Measurements from ENCODE around the gene FBXO45.
"Not testable (repeated sequence)": the region's sequence is repeated elsewhere in the genome, so short reads cannot be mapped to it uniquely, and the experiment has no call there.

The FBXO45 gene

GRCh38 chr3:196634224-196634623 is 65.8 kb downstream of the FBXO45 start:
- H3K9me3 ChIP-seq (ENCODE audit: insufficient read depth, low read length, severe bottlenecking), result no peaks in the 10 kb centered on the region
- no peak for TF ChIP-seq CTCF (IDR thresholded peaks at IDR 0.05; ENCODE audit: borderline replicate concordance, extremely low read depth, low read length, poor library complexity, severe bottlenecking)
- no peak for TF ChIP-seq EZH2 (IDR thresholded peaks at IDR 0.05; ENCODE audit: borderline replicate concordance, low read depth, low read length, severe bottlenecking)
- peak overlapping the region; percentile 63 for H3K4me2 ChIP-seq (ENCODE audit: insufficient read depth, low read length)
- peak overlapping the region; percentile 49 to 63; a peak in 3 of 4 replicates for H3K4me3 ChIP-seq (ENCODE audit: low read depth in 1 of 2, low read length in 2 of 2)
- no peak overlapping the region for H2AFZ ChIP-seq (ENCODE audit: low read depth, low read length)
- H3K27ac ChIP-seq (ENCODE audit: low read length), result peak overlapping the region; percentile 100
- no peak for ATAC-seq (ENCODE audit: insufficient read depth, low read depth)
- H3K27me3 ChIP-seq (ENCODE audit: insufficient read depth, low read length, poor library complexity), result no peaks in the 10 kb centered on the region
- H3K4me1 ChIP-seq (ENCODE audit: insufficient read depth, low read length), result peaks cover 89% of the 10 kb centered on the region
- H3K9ac ChIP-seq (ENCODE audit: low read depth, low read length), result peak overlapping the region; percentile 94
- peaks cover 63% of the 10 kb centered on the region for H3K79me2 ChIP-seq (ENCODE audit: insufficient read depth, low read length)
- no peaks in the 10 kb centered on the region for H4K20me1 ChIP-seq (ENCODE audit: insufficient read depth, low read length)
- peaks cover 6% of the 10 kb centered on the region; the same call in 1 of the 2 replicates for H3K36me3 ChIP-seq (ENCODE audit: insufficient read depth, low read length)
- DNase-seq, result peak; percentile 49

DNA sequence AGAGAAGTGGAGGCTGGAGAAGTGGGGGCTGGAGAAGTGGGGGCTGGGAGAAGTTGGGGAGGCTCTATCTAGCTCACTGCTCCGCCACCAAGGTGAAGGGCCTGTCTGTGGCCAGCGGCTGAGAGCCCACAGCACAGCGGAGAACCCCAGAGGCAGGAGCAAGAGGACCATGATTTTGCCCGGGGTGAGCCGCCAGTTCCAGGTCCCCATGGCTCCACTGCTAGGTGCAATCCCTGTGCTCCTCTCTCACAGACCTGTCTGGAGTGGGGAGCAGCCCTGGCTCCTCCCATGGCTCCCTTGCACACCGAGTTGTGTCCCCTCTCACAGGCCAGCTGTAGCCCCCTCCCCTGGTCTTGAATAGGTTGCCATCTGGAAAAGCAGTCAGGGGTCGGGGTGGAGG is 66.4 kb downstream of the FBXO45 start:
- Histone ChIP-seq H4K20me1 (ENCODE audit: insufficient read depth, low read length) (no peaks in the 10 kb centered on the region), H2AFZ (ENCODE audit: low read depth, low read length) (no peak overlapping the region), H3K79me2 (ENCODE audit: insufficient read depth, low read length) (peaks cover 69% of the 10 kb centered on the region), H3K9ac (ENCODE audit: low read depth, low read length) (peak overlapping the region; percentile 94), H3K27ac (ENCODE audit: low read length) (peak overlapping the region; percentile 100), H3K9me3 (ENCODE audit: insufficient read depth, low read length, severe bottlenecking) (no peaks in the 10 kb centered on the region), H3K4me2 (ENCODE audit: insufficient read depth, low read length) (peak overlapping the region; percentile 63), H3K4me1 (ENCODE audit: insufficient read depth, low read length) (peaks cover 84% of the 10 kb centered on the region), H3K27me3 (ENCODE audit: insufficient read depth, low read length, poor library complexity) (no peaks in the 10 kb centered on the region), H3K36me3 (ENCODE audit: insufficient read depth, low read length) (peaks cover 8% of the 10 kb centered on the region; the same call in 1 of the 2 replicates), H3K4me3 (ENCODE audit: low read depth in 1 of 2, low read length in 2 of 2) (peak overlapping the region in 1 of 2 experiments; percentile 63; a peak in 2 of 4 replicates)
- peak; percentile 3 for ATAC-seq (ENCODE audit: insufficient read depth, low read depth)
- peak; percentile 79 for DNase-seq
- TF ChIP-seq EZH2 (IDR thresholded peaks at IDR 0.05; ENCODE audit: borderline replicate concordance, low read depth, low read length, severe bottlenecking) (no peak), CTCF (IDR thresholded peaks at IDR 0.05; ENCODE audit: borderline replicate concordance, extremely low read depth, low read length, poor library complexity, severe bottlenecking) (no peak)

GRCh38 chr3:196636369-196637349 is 68.2 kb downstream of the FBXO45 start:
- Histone ChIP-seq H3K4me1 (ENCODE audit: insufficient read depth, low read length) (peaks cover 84% of the 10 kb centered on the region), H3K27ac (ENCODE audit: low read length) (peak overlapping the region; percentile 69), H3K9me3 (ENCODE audit: insufficient read depth, low read length, severe bottlenecking) (no peaks in the 10 kb centered on the region), H3K4me3 (ENCODE audit: low read depth in 1 of 2, low read length in 2 of 2) (peak overlapping the region in 1 of 2 experiments; percentile 36; a peak in 2 of 4 replicates), H4K20me1 (ENCODE audit: insufficient read depth, low read length) (peaks cover 2% of the 10 kb centered on the region; the same call in 1 of the 2 replicates), H2AFZ (ENCODE audit: low read depth, low read length) (no peak overlapping the region), H3K27me3 (ENCODE audit: insufficient read depth, low read length, poor library complexity) (no peaks in the 10 kb centered on the region), H3K9ac (ENCODE audit: low read depth, low read length) (peak overlapping the region; percentile 50), H3K4me2 (ENCODE audit: insufficient read depth, low read length) (peak overlapping the region; percentile 55), H3K79me2 (ENCODE audit: insufficient read depth, low read length) (peaks cover 86% of the 10 kb centered on the region), H3K36me3 (ENCODE audit: insufficient read depth, low read length) (peaks cover 24% of the 10 kb centered on the region)
- no peak for TF ChIP-seq CTCF (IDR thresholded peaks at IDR 0.05; ENCODE audit: borderline replicate concordance, extremely low read depth, low read length, poor library complexity, severe bottlenecking)
- peak; percentile 74 for DNase-seq
- ATAC-seq (ENCODE audit: insufficient read depth, low read depth), result no peak

GRCh38 chr3:196637941-196638340 is 69.5 kb downstream of the FBXO45 start:
- peaks cover 92% of the 10 kb centered on the region for H3K4me1 ChIP-seq (ENCODE audit: insufficient read depth, low read length)
- peak overlapping the region; percentile 92 for H3K9ac ChIP-seq (ENCODE audit: low read depth, low read length)
- peaks cover 37% of the 10 kb centered on the region for H3K36me3 ChIP-seq (ENCODE audit: insufficient read depth, low read length)
- H2AFZ ChIP-seq (ENCODE audit: low read depth, low read length); ATAC-seq (ENCODE audit: insufficient read depth, low read depth); H3K9me3 ChIP-seq (ENCODE audit: insufficient read depth, low read length, severe bottlenecking); H3K27me3 ChIP-seq (ENCODE audit: insufficient read depth, low read length, poor library complexity): not testable (repeated sequence)
- H3K4me2 ChIP-seq (ENCODE audit: insufficient read depth, low read length), result peak overlapping the region; percentile 80
- DNase-seq, result peak; percentile 38
- peak overlapping the region; percentile 99 for H3K27ac ChIP-seq (ENCODE audit: low read length)
- peaks cover 12% of the 10 kb centered on the region; the same call in 1 of the 2 replicates for H4K20me1 ChIP-seq (ENCODE audit: insufficient read depth, low read length)
- peak overlapping the region in 1 of 2 experiments; percentile 25; a peak in 2 of 4 replicates for H3K4me3 ChIP-seq (ENCODE audit: low read depth in 1 of 2, low read length in 2 of 2)
- H3K79me2 ChIP-seq (ENCODE audit: insufficient read depth, low read length), result peaks cover 95% of the 10 kb centered on the region
